AG09319 (cell line): ENCODE data around the gene DCAF11.

Experiments
- DNase-seq: peaks from one replicate; pipeline ENCODE4 v3.0.0-alpha.2; 2010; ENCODE audit warnings: low read depth; ENCODE audit errors: extremely low read depth
- TF ChIP-seq, protein P1 (sequence below): IDR thresholded peaks from 2 replicates; pipeline ENCODE4 v1.5.1; 2011; ENCODE audit warnings: low read depth, mild to moderate bottlenecking, inconsistent platforms, low read length, moderate library complexity

Gene DCAF11

GRCh38 chr14:24160850-24161804 is 46.5 kb downstream of the DCAF11 start, which contains the start of gene IRF9:
Gene IRF9 (plus strand): TSS chr14:24161265. CDS start chr14:24162145, 880 bp downstream.
- DNase-seq: peak; percentile 90
- TF ChIP-seq, protein P1, sequence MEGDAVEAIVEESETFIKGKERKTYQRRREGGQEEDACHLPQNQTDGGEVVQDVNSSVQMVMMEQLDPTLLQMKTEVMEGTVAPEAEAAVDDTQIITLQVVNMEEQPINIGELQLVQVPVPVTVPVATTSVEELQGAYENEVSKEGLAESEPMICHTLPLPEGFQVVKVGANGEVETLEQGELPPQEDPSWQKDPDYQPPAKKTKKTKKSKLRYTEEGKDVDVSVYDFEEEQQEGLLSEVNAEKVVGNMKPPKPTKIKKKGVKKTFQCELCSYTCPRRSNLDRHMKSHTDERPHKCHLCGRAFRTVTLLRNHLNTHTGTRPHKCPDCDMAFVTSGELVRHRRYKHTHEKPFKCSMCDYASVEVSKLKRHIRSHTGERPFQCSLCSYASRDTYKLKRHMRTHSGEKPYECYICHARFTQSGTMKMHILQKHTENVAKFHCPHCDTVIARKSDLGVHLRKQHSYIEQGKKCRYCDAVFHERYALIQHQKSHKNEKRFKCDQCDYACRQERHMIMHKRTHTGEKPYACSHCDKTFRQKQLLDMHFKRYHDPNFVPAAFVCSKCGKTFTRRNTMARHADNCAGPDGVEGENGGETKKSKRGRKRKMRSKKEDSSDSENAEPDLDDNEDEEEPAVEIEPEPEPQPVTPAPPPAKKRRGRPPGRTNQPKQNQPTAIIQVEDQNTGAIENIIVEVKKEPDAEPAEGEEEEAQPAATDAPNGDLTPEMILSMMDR: peak; percentile 93

GRCh38 chr14:24162093-24162492 is 47.5 kb downstream of the DCAF11 start:
- no peak for DNase-seq

GRCh38 chr14:24164518-24164991 is 50.0 kb downstream of the DCAF11 start:
- TF ChIP-seq, protein P1: no peak
- DNase-seq: no peak

More at GRCh38 chr14:24162093-24162492, 47.5 kb downstream of the DCAF11 start:
- TF ChIP-seq, protein P1: no peak

- TF ChIP-seq, protein P1: no peak
- no peak for DNase-seq
Measured at GRCh38 chr14:24165785-24166184, 51.2 kb downstream of the DCAF11 start.

GRCh38 chr14:24167469-24168114 is 53.0 kb downstream of the DCAF11 start:
- TF ChIP-seq, protein P1: no peak
- DNase-seq: no peak

DNA sequence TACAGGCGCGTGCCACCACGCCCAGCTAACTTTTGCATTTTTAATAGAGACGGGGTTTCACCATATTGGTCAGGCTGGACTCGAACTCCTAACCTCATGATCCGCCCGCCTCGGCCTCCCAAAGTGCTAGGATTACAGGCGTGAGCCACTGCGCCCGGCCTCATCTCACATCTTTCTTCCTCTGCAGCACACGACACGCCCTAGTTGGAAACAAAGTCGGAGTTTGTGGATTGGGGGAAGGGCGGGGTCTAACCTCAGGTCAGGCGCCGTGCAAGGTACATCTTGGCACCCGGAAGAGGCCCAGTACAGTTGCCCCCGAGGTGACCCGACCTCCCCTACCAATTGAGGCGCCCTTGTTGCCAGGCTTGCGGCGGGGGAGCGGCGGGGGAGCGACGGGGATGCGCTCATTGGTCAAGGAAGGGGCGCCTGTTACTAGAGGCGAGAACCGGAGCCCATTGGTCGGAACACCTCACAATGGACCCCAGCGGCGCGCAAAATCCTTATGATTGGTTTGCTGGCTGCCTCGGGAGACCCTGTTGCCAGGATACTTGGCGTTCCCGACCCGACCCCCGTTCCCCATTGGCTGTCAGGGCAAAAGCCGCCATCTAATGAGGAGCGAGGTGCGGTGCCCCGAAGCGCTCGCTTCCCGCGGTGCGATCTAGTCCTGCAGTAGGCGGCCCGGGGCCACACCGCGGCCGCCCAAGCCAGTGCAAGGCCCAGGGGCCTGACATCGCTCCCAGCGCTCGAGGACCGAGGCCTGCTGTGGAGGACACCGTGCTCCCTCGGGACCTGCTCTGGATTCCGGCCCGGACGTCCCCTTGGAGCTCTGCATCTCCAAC is 57.1 kb downstream of the DCAF11 start, which contains the start of gene REC8:
Gene REC8, plus strand, starts transcription at position 659 of the 839 bp plus-strand sequence. CDS start 473 bp downstream, outside the sequence.
- TF ChIP-seq, protein P1: no peak
- DNase-seq: no peak
